SK-N-SH (cell line): ENCODE results near the gene PLEKHM2. TPM values are rescaled to one million over a fixed set of nuclear protein-coding genes. Genes with fewer than 3 reads are reported as not detected.

Experiments used
- CTCF ChIA-PET: fragments of 300-600, 350-600 bp; formaldehyde crosslinking; extraction: SDS; loops from one replicate; lab custom pipeline; 2021; lab: Yijun Ruan, JAX
- POLR2A ChIA-PET: fragments of 350-600 bp; sonication (Branson Sonifier 250); formaldehyde crosslinking; extraction: SDS; loops from one replicate; lab custom pipeline; 2020; ENCODE audit warnings: antibody characterized with exemption, inconsistent platforms; lab: Yijun Ruan, JAX
- DNase-seq: peaks from one replicate; pipeline ENCODE4 v3.0.0; 2012
- H2AFZ ChIP-seq: fragments of 200-600 bp; sonication (generic); 2 replicates; pipeline ENCODE4 v1.8.1; 2016; ENCODE audit warnings: antibody characterized with exemption, mild to moderate bottlenecking, low read depth
- H3F3A ChIP-seq: fragments of 200-600 bp; sonication (generic); replicated peaks from 2 replicates; pipeline ENCODE3; 2016; ENCODE audit warnings: antibody characterized with exemption, mild to moderate bottlenecking; ENCODE audit not compliant: insufficient read depth
- H3K27ac ChIP-seq, 2 experiments: fragments of 200-500 bp in 1 of 2; fragments of 200-600 bp in 1 of 2; sonication (Bioruptor generic) in 1 of 2; sonication (generic), shearing (Covaris generic) in 1 of 2; 2 replicates each; pipeline versions ENCODE4 v1.5.1 to v1.6.1; 2014 to 2016; ENCODE audit warnings: low read depth in 2 of 2, inconsistent platforms in 1 of 2, low read length in 1 of 2, mild to moderate bottlenecking in 1 of 2, mixed read lengths in 1 of 2
- H3K27me3 ChIP-seq: fragments of 200-600 bp; sonication (generic), shearing (Covaris generic); 2 replicates; pipeline ENCODE4 v1.6.1; 2016; ENCODE audit warnings: mixed run types; ENCODE audit not compliant: insufficient read depth
- H3K36me3 ChIP-seq, 2 experiments: fragments of 200-500 bp in 1 of 2; fragments of 200-600 bp in 1 of 2; sonication (Bioruptor generic) in 1 of 2; sonication (generic) in 1 of 2; replicated peaks in 1 of 2; 2 replicates each; pipeline versions ENCODE3 to v1.5.1; 2014 to 2016; ENCODE audit warnings: low read length in 1 of 2, mild to moderate bottlenecking in 1 of 2; ENCODE audit not compliant: insufficient read depth in 2 of 2, control insufficient read depth in 1 of 2
- H3K4me1 ChIP-seq, 2 experiments: fragments of 200-500 bp in 1 of 2; fragments of 200-600 bp in 1 of 2; sonication (Bioruptor generic) in 1 of 2; sonication (generic), shearing (Covaris generic) in 1 of 2; 2 replicates each; pipeline versions ENCODE4 v1.5.1 to v1.6.1; 2014 to 2016; ENCODE audit warnings: low read depth in 1 of 2, low read length in 1 of 2, mixed run types in 1 of 2; ENCODE audit not compliant: insufficient read depth in 2 of 2, control insufficient read depth in 1 of 2
- H3K4me2 ChIP-seq: fragments of 200-600 bp; sonication (generic), shearing (Covaris generic); 2 replicates; pipeline ENCODE4 v1.6.1; 2017; ENCODE audit warnings: mixed run types
- H3K4me3 ChIP-seq, 2 experiments: fragments of 200-500 bp in 1 of 2; fragments of 200-600 bp in 1 of 2; sonication (Bioruptor generic) in 1 of 2; sonication (generic), shearing (Covaris generic) in 1 of 2; 2 replicates each; pipeline versions ENCODE4 v1.5.1 to v1.8.1; 2014 to 2016; ENCODE audit warnings: low read depth in 2 of 2, inconsistent platforms in 1 of 2, low read length in 1 of 2, mild to moderate bottlenecking in 1 of 2, mixed read lengths in 1 of 2, moderate library complexity in 1 of 2
- H3K79me2 ChIP-seq: fragments of 200-600 bp; sonication (generic); 2 replicates; pipeline ENCODE4 v1.8.1; 2017; ENCODE audit warnings: mild to moderate bottlenecking; ENCODE audit not compliant: insufficient read depth
- H3K9ac ChIP-seq: fragments of 200-600 bp; sonication (generic); 2 replicates; pipeline ENCODE4 v1.6.1; 2017; ENCODE audit warnings: mixed run types
- H3K9me2 ChIP-seq: fragments of 200-600 bp; sonication (generic); 2 replicates; pipeline ENCODE4 v1.6.1; 2017; ENCODE audit warnings: mixed run types
- H3K9me3 ChIP-seq: fragments of 200-600 bp; sonication (generic); 2 replicates; pipeline ENCODE4 v1.6.1; 2017; ENCODE audit warnings: mixed run types, mild to moderate bottlenecking, moderate library complexity
- H4K20me1 ChIP-seq: fragments of 200-600 bp; sonication (generic); 2 replicates; pipeline ENCODE4 v1.6.1; 2017; ENCODE audit warnings: mild to moderate bottlenecking, mixed run types; ENCODE audit not compliant: insufficient read depth
- CHD2 ChIP-seq: fragments of 150-350 bp; IDR thresholded peaks from 2 replicates; pipeline ENCODE4 v1.6.1; 2018; ENCODE audit warnings: low read length; ENCODE audit not compliant: partially characterized antibody
- ELF1 ChIP-seq: IDR thresholded peaks from 2 replicates; pipeline ENCODE4 v1.4.0; 2012
- FOSL2 ChIP-seq: IDR thresholded peaks from 2 replicates; pipeline ENCODE4 v1.4.0; 2012; ENCODE audit warnings: low read depth, mild to moderate bottlenecking, moderate library complexity, borderline replicate concordance
- JUND ChIP-seq: IDR thresholded peaks from 2 replicates; pipeline ENCODE4 v1.4.0; 2012
- MXI1 ChIP-seq: IDR thresholded peaks from 2 replicates; pipeline ENCODE4 v1.6.1; 2012; ENCODE audit warnings: mild to moderate bottlenecking, low read depth, low read length, improper control_type of control experiment
- POLR2AphosphoS5 ChIP-seq: IDR thresholded peaks from 2 replicates; pipeline ENCODE4 v1.6.1; 2012; ENCODE audit warnings: low read depth, low read length
- RFX5 ChIP-seq: IDR thresholded peaks from 2 replicates; pipeline ENCODE4 v1.6.1; 2012; ENCODE audit warnings: mild to moderate bottlenecking, improper control_type of control experiment, low read length
- SIN3A ChIP-seq: IDR thresholded peaks from 2 replicates; pipeline ENCODE4 v1.6.1; 2012; ENCODE audit warnings: low read depth, mild to moderate bottlenecking, low read length, moderate library complexity, borderline replicate concordance
- SMC3 ChIP-seq: IDR thresholded peaks from 2 replicates; pipeline ENCODE4 v1.6.1; 2012; ENCODE audit warnings: low read depth, low read length, improper control_type of control experiment
- TAF1 ChIP-seq: IDR thresholded peaks from 2 replicates; pipeline ENCODE4 v1.6.1; 2012; ENCODE audit warnings: low read depth, mild to moderate bottlenecking, low read length, moderate library complexity, borderline replicate concordance
- TEAD4 ChIP-seq: IDR thresholded peaks from 2 replicates; pipeline ENCODE4 v1.4.0; 2012; ENCODE audit warnings: mild to moderate bottlenecking, borderline replicate concordance; ENCODE audit not compliant: insufficient read depth
- YY1 ChIP-seq: IDR thresholded peaks from 2 replicates; pipeline ENCODE4 v1.4.0; 2012; ENCODE audit warnings: low read depth, mild to moderate bottlenecking
- WGBS: methylation state at CpG from one replicate; pipeline ENCODE4 v1.1.6; 2017; ENCODE audit warnings: low lambda C conversion rate; 5-methylcytosine and 5-hydroxymethylcytosine counted together
- polyA plus RNA-seq, 3 experiments: library from polyadenylated mRNA; depleted of rRNA; stranded (reverse); fragments of >200 nt; gene quantifications; 2 replicates each; pipeline ENCODE4 v1.2.3, GENCODE V29; 2012
- TF ChIP-seq, protein P1 (sequence below): IDR thresholded peaks from 2 replicates; pipeline ENCODE4 v1.4.0; 2012; ENCODE audit warnings: low read depth, borderline replicate concordance

Gene PLEKHM2
- polyA plus RNA-seq, 1 of the 3 experiments (the other 2 are of a cell fraction): 38.9 TPM

DNA sequence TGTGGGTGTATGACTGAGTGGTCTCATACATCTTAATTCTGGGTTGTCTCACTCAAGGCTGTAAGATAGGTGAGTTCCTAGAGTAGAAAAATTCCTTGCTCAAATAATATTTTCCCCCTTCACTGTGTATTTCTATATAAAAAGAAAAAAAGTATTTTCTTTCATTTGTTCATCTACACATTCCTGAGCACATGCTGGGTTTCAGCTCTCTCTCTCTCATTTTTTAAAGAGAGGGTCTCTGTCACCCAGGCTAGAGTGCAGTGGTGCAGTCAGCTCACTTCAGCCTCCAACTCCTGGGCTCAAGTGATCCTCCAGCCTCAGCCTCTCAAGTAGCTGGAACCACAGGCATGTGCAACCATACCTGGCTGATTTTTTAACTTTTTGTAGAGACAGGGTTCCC, 44.9 kb upstream of the PLEKHM2 start:
- ChIA-PET POLR2A (no interaction called here), CTCF (no interaction called here)
- no peak for DNase-seq
- H3K4me1 ChIP-seq: no peaks in the 10 kb centered on the region
- no peaks in the 10 kb centered on the region for H4K20me1 ChIP-seq
- H3K4me3 ChIP-seq: no peak overlapping the region
- H3K27ac ChIP-seq: no peak overlapping the region
- H2AFZ ChIP-seq: no peak overlapping the region
- no peaks in the 10 kb centered on the region for H3K9me3 ChIP-seq
- H3F3A ChIP-seq: peaks cover 4% of the 10 kb centered on the region
- H3K9me2 ChIP-seq: no peaks in the 10 kb centered on the region
- H3K27me3 ChIP-seq: no peaks in the 10 kb centered on the region
- H3K4me2 ChIP-seq: no peak overlapping the region
- no peak overlapping the region for H3K9ac ChIP-seq
- H3K36me3 ChIP-seq: peaks cover 37 to 59% of the 10 kb centered on the region in 2 experiments
- TF ChIP-seq POLR2AphosphoS5: no peak
- TF ChIP-seq ELF1: no peak
- TF ChIP-seq, protein P1, sequence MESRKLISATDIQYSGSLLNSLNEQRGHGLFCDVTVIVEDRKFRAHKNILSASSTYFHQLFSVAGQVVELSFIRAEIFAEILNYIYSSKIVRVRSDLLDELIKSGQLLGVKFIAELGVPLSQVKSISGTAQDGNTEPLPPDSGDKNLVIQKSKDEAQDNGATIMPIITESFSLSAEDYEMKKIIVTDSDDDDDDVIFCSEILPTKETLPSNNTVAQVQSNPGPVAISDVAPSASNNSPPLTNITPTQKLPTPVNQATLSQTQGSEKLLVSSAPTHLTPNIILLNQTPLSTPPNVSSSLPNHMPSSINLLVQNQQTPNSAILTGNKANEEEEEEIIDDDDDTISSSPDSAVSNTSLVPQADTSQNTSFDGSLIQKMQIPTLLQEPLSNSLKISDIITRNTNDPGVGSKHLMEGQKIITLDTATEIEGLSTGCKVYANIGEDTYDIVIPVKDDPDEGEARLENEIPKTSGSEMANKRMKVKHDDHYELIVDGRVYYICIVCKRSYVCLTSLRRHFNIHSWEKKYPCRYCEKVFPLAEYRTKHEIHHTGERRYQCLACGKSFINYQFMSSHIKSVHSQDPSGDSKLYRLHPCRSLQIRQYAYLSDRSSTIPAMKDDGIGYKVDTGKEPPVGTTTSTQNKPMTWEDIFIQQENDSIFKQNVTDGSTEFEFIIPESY: no peak
- no peak for TF ChIP-seq TEAD4
- TF ChIP-seq SMC3: no peak
- no peak for TF ChIP-seq SIN3A
- no peak for TF ChIP-seq RFX5
- no peak for TF ChIP-seq FOSL2
- peaks cover 2% of the 10 kb centered on the region; the same call in 1 of the 2 replicates for H3K79me2 ChIP-seq

DNA sequence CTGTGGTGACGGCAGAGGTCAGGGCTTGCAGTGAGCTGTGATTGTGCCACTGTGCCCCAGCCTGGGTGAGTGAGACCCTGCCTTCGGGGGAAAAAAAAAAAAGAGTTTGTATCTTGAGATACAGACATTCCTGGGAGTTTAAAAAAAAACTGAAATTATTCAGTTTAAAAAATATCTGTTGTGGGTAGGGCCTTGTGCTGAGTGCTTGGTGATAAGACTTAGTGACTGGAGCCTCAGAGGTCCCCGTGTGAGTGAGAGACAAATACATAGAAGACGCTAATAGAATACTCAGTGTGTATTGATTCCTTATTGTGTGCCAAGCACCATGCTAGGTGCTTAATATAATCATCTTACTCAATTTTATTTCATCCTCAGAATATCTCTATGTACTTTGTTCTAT, 44.2 kb upstream of the PLEKHM2 start:
- Histone ChIP-seq H3K79me2 (peaks cover 2% of the 10 kb centered on the region; the same call in 1 of the 2 replicates), H3K4me1 (no peaks in the 10 kb centered on the region), H3K9me2 (no peaks in the 10 kb centered on the region), H2AFZ (no peak overlapping the region), H4K20me1 (no peaks in the 10 kb centered on the region), H3K27ac (no peak overlapping the region), H3K9me3 (no peaks in the 10 kb centered on the region), H3K36me3 (peaks cover 36 to 53% of the 10 kb centered on the region in 2 experiments), H3K9ac (no peak overlapping the region), H3K27me3 (no peaks in the 10 kb centered on the region), H3K4me2 (no peak overlapping the region), H3F3A (peaks cover 4% of the 10 kb centered on the region), H3K4me3 (no peak overlapping the region)
- ChIA-PET POLR2A (no interaction called here), CTCF (no interaction called here)
- DNase-seq: no peak
- no peak for TF ChIP-seq TAF1
- no peak for TF ChIP-seq JUND
- TF ChIP-seq RFX5: no peak
- no peak for TF ChIP-seq SIN3A
- TF ChIP-seq CHD2: no peak
- TF ChIP-seq YY1: no peak
- TF ChIP-seq MXI1: no peak
- WGBS: 95% methylated on average over 4 of the region's 4 CpGs
